GM21576 (cell line): Measurements from ENCODE around the gene ALDH3A2.
"Not testable (repeated sequence)": the region's sequence is repeated elsewhere in the genome, so short reads cannot be mapped to it uniquely, and the experiment has no call there.

Source experiments
- ATAC-seq: cut with Tn5 transposase; IDR thresholded peaks from one replicate; pipeline ENCODE4 v1.9.1; 2021; ENCODE audit warnings: mild to moderate bottlenecking, moderate library complexity; ENCODE audit not compliant: unreplicated experiment

Gene ALDH3A2

DNA sequence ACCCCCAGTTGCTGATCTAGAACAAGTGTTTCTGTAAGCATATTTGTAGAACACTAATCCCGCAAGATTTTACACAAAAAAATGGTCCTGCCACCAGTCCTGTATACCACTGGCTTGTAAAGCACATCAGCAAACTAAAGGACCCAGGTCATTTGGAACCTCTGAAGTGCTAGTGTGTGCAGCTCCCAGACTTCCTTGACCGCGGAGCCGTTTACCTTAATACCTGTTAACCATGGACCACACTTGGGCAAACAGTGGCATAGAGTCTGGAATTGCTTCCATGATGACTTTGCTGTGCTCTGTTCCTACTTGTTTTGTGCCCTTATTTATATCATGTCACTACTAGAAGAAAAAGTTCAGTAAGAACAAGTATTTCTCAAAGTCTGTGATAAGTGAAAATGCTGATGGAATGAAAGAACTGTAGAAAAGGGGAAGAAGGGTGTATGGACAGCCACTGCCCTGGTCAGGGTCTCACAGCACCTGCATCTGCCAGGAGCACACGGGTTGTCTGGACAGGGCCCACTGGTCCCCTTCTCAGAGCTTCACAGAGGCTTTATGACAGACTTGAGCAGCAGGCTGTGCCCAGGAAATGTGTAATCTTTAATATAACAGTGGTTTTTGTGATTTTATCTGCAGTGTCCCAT is 29.3 kb downstream of the ALDH3A2 start:
- no peak for ATAC-seq

GRCh38 chr17:19678581-19679453 is 30.3 kb downstream of the ALDH3A2 start:
- ATAC-seq = no peak

GRCh38 chr17:19683117-19683516 is 34.6 kb downstream of the ALDH3A2 start:
- ATAC-seq = no peak

- ATAC-seq = not testable (repeated sequence)
Observed at GRCh38 chr17:19684909-19685580, 36.5 kb downstream of the ALDH3A2 start.

GRCh38 chr17:19686400-19687090 is 38.0 kb downstream of the ALDH3A2 start:
- ATAC-seq = no peak

- no peak for ATAC-seq
Observed at GRCh38 chr17:19702217-19702641, 53.7 kb downstream of the ALDH3A2 start.

- no peak for ATAC-seq
Observed at GRCh38 chr17:19703106-19703827, 54.7 kb downstream of the ALDH3A2 start.

GRCh38 chr17:19703828-19704613 is 55.5 kb downstream of the ALDH3A2 start:
- no peak for ATAC-seq

GRCh38 chr17:19705201-19705600 is 56.6 kb downstream of the ALDH3A2 start:
- ATAC-seq = no peak

- ATAC-seq = no peak
Observed at GRCh38 chr17:19705771-19706770, 57.5 kb downstream of the ALDH3A2 start.

DNA sequence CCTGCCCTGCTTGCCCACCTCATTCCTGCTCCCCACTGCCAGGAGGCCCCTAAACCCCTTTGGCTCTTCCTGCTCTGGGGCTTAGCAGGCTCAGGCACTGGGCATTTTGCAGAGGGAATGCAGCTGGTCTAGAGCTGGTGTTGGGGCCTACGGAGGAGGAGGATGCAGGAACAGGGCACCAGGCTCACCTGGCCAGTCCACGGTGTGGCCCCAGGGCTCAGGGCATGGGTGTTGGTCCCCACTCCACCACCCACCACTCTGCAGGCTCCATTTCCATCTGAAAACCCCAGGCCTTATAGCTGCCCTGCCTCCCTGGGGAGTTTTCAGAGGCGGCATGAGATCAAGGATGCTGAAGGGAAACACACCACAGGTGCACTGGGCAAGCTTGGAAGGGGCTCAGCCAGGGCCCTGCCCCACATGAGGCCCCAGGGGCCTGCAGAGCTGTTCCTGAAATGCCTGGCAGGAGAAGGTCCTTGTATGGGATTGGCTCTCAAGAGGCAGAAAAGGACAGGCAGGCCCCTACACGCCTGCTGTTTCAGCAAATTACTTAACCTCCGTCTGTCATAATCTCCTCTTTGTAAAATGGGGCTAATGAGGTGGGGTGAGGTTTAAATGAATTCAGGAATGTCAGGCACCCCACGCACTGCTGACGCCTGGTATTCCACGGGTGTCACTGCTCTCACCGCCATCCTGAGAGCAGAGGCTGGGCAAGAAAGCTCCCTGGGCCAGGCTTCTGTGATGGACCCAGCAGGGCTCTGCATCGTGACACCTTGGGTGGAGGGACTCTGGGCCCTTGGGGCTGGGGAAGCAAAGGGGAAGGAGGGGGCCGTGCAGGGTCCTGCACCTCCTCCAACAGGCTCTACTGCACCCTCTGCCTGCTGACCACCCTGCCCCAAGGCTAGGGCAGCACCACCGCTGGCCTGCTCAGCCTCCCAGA is 58.5 kb downstream of the ALDH3A2 start:
- ATAC-seq = no peak

- ATAC-seq = no peak
Observed at GRCh38 chr17:19707728-19708221, 59.2 kb downstream of the ALDH3A2 start.

- ATAC-seq = no peak
Observed at GRCh38 chr17:19708431-19709175, 60.1 kb downstream of the ALDH3A2 start.

GRCh38 chr17:19709841-19710240 is 61.3 kb downstream of the ALDH3A2 start:
- ATAC-seq = no peak

DNA sequence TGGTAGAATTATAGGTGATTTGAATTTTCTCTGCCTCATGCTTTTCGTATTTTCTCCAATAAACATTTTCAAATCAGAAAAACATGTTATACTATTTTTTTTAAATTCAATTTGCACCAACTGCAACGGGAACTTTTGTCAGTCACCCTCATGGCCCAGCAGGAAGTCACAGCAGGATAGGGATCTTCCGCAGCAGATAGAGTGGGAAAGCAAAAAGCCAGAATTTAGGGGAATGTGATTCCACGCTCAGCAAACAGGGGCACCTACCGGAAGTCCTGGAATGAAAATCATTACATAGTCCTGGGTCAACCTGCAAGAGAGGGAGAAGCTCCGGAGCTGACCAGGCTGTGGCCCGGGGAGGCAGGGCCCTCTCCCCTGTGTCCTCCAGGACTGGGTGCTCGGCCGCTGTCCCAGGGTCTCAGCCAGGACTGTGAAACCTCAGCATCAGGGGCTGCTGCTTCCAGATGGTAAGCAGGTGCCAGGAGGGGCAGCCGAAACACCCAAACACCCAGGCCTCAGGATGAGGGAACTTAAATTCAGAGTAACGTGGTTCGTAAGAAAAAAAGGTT is 64.0 kb downstream of the ALDH3A2 start:
- ATAC-seq = no peak

DNA sequence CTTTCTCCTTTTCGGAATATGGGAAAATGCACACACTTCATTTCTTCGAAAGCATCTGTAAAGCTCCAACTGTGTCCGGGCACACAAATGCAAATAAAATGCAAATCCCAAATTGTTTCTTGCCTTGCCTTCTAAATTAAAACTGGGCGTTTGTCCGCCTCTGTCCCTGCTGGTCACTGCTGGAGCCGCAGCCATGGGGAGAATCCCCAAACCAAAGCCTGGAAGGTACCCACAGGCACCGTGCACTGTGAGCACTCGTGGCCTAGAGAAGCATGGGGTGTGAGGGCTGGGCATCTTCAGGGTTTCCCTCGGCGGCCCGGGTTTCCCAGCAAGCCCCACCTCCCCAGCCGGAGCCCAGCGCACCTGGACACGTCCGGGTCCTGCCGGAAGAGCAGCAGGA is 64.9 kb downstream of the ALDH3A2 start:
- ATAC-seq = no peak
